ENCODE data around the gene HPCAL4.

Gene HPCAL4

DNA sequence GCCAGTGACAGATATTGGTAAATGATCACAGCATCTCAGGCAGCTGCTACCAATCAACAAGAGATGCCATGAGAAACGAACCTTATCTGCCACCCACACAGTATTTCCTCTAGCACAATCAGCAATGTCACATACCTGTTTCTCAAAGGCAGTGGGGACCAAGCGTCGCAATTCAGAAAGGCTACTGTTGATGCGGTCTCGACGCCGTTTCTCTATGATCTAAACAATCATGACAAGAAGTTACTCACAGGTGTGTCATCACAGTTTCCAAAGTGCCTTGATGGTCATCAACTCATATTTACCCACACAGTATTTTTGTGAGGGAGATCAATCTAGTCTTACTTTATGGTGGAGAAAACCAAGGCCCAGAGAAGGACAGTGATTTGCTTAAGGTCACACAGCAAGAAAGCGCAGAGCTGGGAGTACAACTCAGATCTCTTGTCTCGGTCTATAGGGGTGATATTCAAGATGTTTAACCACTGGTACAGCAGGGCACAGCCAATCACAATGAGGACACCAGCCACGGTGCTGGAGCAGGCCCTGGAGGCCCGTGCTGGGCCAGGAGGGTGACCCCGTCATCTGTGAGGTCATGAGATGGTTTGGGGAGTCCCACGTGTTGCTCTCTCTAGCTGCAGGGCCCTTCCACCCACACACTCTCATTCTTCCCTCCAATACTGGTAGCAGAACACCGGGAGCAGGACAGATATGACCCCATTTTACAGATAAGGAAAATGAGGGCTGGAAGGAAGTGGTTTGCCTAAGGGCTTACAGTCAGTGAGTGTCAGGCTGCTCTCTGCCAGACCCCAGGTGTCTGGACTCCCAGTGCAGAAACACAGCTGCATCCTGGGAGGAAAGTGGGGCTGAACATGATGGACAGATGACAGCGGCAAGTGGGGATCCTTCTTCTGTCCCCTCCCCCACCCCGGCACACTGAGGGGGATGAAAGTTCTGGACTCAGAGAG is 59.6 kb downstream of the HPCAL4 start:
- H3K36me3 ChIP-seq: no peaks in the 10 kb centered on the region
- no peaks in the 10 kb centered on the region for H3K27me3 ChIP-seq
- TF ChIP-seq, protein P1, sequence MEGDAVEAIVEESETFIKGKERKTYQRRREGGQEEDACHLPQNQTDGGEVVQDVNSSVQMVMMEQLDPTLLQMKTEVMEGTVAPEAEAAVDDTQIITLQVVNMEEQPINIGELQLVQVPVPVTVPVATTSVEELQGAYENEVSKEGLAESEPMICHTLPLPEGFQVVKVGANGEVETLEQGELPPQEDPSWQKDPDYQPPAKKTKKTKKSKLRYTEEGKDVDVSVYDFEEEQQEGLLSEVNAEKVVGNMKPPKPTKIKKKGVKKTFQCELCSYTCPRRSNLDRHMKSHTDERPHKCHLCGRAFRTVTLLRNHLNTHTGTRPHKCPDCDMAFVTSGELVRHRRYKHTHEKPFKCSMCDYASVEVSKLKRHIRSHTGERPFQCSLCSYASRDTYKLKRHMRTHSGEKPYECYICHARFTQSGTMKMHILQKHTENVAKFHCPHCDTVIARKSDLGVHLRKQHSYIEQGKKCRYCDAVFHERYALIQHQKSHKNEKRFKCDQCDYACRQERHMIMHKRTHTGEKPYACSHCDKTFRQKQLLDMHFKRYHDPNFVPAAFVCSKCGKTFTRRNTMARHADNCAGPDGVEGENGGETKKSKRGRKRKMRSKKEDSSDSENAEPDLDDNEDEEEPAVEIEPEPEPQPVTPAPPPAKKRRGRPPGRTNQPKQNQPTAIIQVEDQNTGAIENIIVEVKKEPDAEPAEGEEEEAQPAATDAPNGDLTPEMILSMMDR (IDR thresholded peaks at IDR 0.05; ENCODE audit: low read depth, low read length): no peak
- H3K4me3 ChIP-seq (ENCODE audit: low read depth, low read length): no peak overlapping the region
- peaks cover 6% of the 10 kb centered on the region; the same call in 1 of the 2 replicates for H3K4me1 ChIP-seq
- DNase-seq: no peak
- H3K9me3 ChIP-seq: no peaks in the 10 kb centered on the region

DNA sequence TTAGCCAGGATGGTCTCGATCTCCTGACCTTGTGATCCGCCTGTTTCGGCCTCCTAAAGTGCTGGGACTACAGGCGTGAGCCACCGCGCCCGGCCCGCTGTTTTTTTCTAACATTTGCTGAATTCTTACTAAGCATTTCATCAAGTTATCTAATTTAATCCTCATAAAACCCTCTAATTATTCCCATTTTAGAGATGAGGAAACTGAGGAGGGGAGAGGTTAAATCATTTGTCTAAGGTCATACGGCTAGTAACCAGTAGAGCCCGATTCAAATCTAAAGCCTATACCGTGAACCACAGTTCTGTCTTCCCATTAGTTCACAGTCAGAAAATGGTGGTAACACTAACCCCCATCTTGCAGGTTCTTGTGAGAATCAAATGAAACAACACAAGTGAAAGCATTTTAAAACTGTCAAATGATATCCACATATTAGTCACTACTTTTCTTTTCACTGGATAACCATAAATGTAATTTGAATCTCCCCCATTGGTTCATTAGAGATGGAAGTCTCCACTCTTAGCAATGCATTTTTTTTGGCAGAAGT is 62.4 kb downstream of the HPCAL4 start:
- Histone ChIP-seq H3K4me3 (ENCODE audit: low read depth, low read length) (no peak overlapping the region), H3K27me3 (no peaks in the 10 kb centered on the region), H3K9me3 (no peaks in the 10 kb centered on the region), H3K4me1 (peaks cover 17% of the 10 kb centered on the region), H3K36me3 (no peaks in the 10 kb centered on the region)
- TF ChIP-seq, protein P1 (IDR thresholded peaks at IDR 0.05; ENCODE audit: low read depth, low read length): no peak
- no peak for DNase-seq

Data from BE2C (cell line).